Pancreas (tissue), 10 donors: ENCODE data around the gene UBP1. TPM values are rescaled to one million over a fixed set of nuclear protein-coding genes. Genes with fewer than 3 reads are reported as not detected.
"Not testable (repeated sequence)": the region's sequence is repeated elsewhere in the genome, so short reads cannot be mapped to it uniquely, and the experiment has no call there.

Experiments used
- ATAC-seq, 4 donors: fragments of 200-7000 bp; cut with Tn5 transposase; one replicate each; pipeline versions ENCODE4 v1.8.0 to v1.9.1; 2020; ENCODE audit warnings: mild to moderate bottlenecking in 4 of 4, moderate library complexity in 4 of 4
- DNase-seq, 6 donors: peaks; one replicate each; pipeline ENCODE4 v3.0.0-alpha.2; 2020
- FAIRE-seq: peaks from 2 replicates; lab custom pipeline; 2012; peaks lifted over from hg19 to GRCh38; lab: Jason Lieb, UNC
- H3K27ac ChIP-seq, 4 donors: fragments of 200-600 bp; sonication (generic); 1 replicate in 3 of 4; 2 replicates in 1 of 4; pipeline versions ENCODE4 v1.5.0 to v1.8.0; 2020
- H3K27me3 ChIP-seq, 4 donors: fragments of 200-600 bp; one replicate each; pipeline ENCODE4 v1.8.0; 2021
- H3K36me3 ChIP-seq, 3 donors: fragments of 200-600 bp; sonication (generic) in 1 of 3; one replicate each; pipeline versions ENCODE4 v1.5.0 to v1.8.0; 2020 to 2021
- H3K4me1 ChIP-seq, 3 donors: fragments of 200-600 bp; one replicate each; pipeline ENCODE4 v1.8.0; 2021
- H3K4me3 ChIP-seq, 4 donors: fragments of 200-600 bp; sonication (generic) in 2 of 4; one replicate each; pipeline versions ENCODE4 v1.5.0 to v1.8.0; 2020 to 2021
- H3K9me3 ChIP-seq, 4 donors: fragments of 200-600 bp; one replicate each; pipeline ENCODE4 v1.8.0; 2021
- WGBS, 2 donors: extraction: QIAGEN DNeasy Blood & Tissue Kit; methylation state at CpG; one replicate each; pipeline ENCODE4 v1.1.7; 2013; 5-methylcytosine and 5-hydroxymethylcytosine counted together
- intact Hi-C, 3 donors: fragments of 100-400 bp; cut with DNase I; formaldehyde crosslinking; loops; one replicate each; pipeline versions ENCODE4 v1.11.1 to v1.14.2; 2022
- polyA plus RNA-seq, 2 donors: library from polyadenylated mRNA; stranded (reverse); fragments of 200-250 nt; gene quantifications; one replicate each; pipeline ENCODE4 v1.2.3, GENCODE V29; 2013
- total RNA-seq, 6 donors: library from RNA; stranded (reverse); fragmentation: NEBNext Ultra II Directional in 4 of 6; extraction: Animal tissue kit (Norgen Biotek cat#: 25700) in 4 of 6; gene quantifications; one replicate each; pipeline versions ENCODE4 v1.2.1 to v1.2.4, GENCODE V29; 2021 to 2023
- TF ChIP-seq, protein P1 (sequence below), 4 donors: fragments of 200-600 bp; sonication (generic) in 3 of 4; IDR thresholded peaks; one replicate each; pipeline versions ENCODE4 v1.5.0 to v1.8.0; 2021; ENCODE audit warnings: antibody characterized with exemption in 4 of 4
- donor health status: healthy with polysubstance abuse.
- donor health status: DM: no; HTN: no; CAD: no; lungs with moderate emphysema.
- donor health status: DM: no; HTN: no; CAD: no.
- donor health status: control.
- donor health status: control.
- donor health status: Bipolar disorder and iron deficiency.
- donor health status: DM: yes; HTN: yes; CAD: no.
- donor health status: DM: no; HTN: no; CAD: no.
- donor health status: DM: no; HTN: no; CAD: no.
- donor health status: DM: yes; HTN: yes; CAD: no.

Gene UBP1
- total and polyA plus RNA-seq, 8 donors: 16.1 to 42.9 (median 21.7) TPM

DNA sequence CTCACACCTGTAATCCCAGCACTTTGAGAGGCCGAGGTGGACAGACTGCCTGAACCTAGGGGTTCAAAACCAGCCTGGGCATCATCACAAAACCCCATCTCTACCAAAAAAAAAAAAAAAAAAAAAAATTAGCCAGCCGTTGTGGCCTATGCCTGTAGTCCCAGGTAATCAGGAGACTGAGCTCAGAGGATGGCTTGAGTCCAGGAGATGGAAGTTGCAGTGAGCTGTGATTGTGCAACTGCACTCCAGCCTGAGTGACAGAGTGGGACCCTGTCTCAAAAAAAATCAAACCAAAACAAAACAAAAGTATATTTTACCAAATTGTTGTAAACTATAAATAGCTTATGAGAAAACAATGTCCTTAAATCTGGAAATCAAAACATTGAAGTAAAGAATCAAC, 34.7 kb upstream of the UBP1 start:
- Histone ChIP-seq H3K36me3 (no peaks in the 10 kb centered on the region), H3K4me3 (no peak overlapping the region), H3K9me3 (no peaks in the 10 kb centered on the region), H3K4me1 (no peaks in the 10 kb centered on the region), H3K27me3 (no peaks in the 10 kb centered on the region), H3K27ac (no peak overlapping the region)
- TF ChIP-seq, protein P1, sequence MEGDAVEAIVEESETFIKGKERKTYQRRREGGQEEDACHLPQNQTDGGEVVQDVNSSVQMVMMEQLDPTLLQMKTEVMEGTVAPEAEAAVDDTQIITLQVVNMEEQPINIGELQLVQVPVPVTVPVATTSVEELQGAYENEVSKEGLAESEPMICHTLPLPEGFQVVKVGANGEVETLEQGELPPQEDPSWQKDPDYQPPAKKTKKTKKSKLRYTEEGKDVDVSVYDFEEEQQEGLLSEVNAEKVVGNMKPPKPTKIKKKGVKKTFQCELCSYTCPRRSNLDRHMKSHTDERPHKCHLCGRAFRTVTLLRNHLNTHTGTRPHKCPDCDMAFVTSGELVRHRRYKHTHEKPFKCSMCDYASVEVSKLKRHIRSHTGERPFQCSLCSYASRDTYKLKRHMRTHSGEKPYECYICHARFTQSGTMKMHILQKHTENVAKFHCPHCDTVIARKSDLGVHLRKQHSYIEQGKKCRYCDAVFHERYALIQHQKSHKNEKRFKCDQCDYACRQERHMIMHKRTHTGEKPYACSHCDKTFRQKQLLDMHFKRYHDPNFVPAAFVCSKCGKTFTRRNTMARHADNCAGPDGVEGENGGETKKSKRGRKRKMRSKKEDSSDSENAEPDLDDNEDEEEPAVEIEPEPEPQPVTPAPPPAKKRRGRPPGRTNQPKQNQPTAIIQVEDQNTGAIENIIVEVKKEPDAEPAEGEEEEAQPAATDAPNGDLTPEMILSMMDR (IDR thresholded peaks at IDR 0.05): no peak
- WGBS, 2 donors: 50 to 79% methylated on average over 2 of the region's 2 CpGs
- no peak for FAIRE-seq
- no peak for DNase-seq
- intact Hi-C loops: no loop called here
- ATAC-seq: no peak

DNA sequence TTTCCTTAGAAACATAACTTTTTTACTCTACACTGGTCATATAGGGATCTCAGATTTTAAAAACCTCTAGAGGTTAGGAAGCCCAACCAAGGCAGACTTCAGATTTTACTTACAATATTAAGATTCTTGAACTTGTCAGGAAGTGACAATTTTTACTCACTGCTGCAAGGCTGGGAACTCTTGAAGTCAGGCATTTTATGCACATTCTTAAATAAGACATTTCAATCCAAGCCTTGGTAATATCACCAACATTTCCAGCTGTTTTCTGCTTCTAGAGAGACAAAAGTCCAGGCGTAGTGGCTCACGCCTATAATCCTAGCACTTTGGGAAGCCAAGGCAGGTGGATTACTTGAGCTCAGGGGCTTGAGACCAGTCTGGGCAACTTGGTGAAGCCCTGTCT, 33.6 kb upstream of the UBP1 start:
- H3K4me3 ChIP-seq: no peak overlapping the region
- TF ChIP-seq, protein P1 (IDR thresholded peaks at IDR 0.05): no peak
- no peak overlapping the region for H3K27ac ChIP-seq
- WGBS, 2 donors: 91 to 98% methylated on average over 2 of the region's 2 CpGs
- no peak for FAIRE-seq
- no peaks in the 10 kb centered on the region for H3K4me1 ChIP-seq
- intact Hi-C loops: no loop called here
- ATAC-seq: no peak
- no peak for DNase-seq
- H3K36me3 ChIP-seq: no peaks in the 10 kb centered on the region
- H3K9me3 ChIP-seq: no peaks in the 10 kb centered on the region
- no peaks in the 10 kb centered on the region for H3K27me3 ChIP-seq

DNA sequence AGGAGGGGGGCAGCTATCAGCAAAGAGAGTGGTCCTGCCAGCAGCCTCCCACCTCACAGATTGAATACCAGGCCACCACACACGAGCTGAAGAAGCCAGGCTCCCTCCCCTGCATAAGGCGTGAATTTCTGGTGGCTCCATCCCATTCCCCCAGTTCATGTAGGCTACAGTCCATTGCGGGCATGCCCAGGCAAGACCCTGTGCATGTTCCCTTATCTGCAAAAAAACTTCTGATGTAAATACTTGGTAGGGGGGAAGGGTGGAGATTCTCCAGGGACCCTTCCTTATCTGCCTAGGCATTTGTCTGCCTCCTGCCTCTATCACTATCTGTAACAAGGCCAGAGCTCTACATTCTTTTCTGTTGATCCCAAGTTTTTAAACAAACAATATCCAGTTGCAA, 27.6 kb upstream of the UBP1 start:
- Histone ChIP-seq H3K27ac (no peak overlapping the region), H3K4me1 (no peaks in the 10 kb centered on the region), H3K36me3 (no peaks in the 10 kb centered on the region), H3K27me3 (no peaks in the 10 kb centered on the region), H3K9me3 (no peaks in the 10 kb centered on the region), H3K4me3 (no peak overlapping the region)
- FAIRE-seq (no peak), DNase-seq (no peak), ATAC-seq (no peak)
- WGBS, 2 donors: 92 to 100% methylated on average over 3 of the region's 3 CpGs
- TF ChIP-seq, protein P1 (IDR thresholded peaks at IDR 0.05): no peak
- intact Hi-C loops: no loop called here

DNA sequence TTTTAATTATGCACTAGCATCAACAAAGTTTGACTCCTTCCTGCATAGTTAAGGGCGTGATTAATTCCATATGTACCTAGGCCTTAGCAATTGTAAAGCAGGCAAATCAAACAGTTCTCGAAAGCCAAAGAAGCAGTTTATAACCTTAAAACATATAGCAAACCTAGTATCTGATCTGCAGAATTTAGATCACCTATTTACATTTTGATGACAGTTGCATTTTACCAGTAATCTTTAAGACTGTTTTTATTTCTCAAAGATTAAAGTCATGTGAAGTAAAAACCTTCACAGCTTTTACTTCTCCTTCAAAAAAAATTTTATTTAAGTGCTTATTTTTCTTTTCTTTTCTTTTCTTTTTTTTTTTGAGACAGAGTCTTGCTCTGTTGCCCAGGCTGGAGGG, 20.9 kb upstream of the UBP1 start:
- H3K4me1 ChIP-seq: no peaks in the 10 kb centered on the region
- FAIRE-seq (no peak), DNase-seq (no peak), ATAC-seq (no peak)
- WGBS, 2 donors: 92 to 94% methylated on average over 2 of the region's 2 CpGs
- intact Hi-C loops: no loop called here
- H3K4me3 ChIP-seq: no peak overlapping the region
- H3K36me3 ChIP-seq: no peaks in the 10 kb centered on the region
- no peak overlapping the region for H3K27ac ChIP-seq
- H3K27me3 ChIP-seq: no peaks in the 10 kb centered on the region
- TF ChIP-seq, protein P1 (IDR thresholded peaks at IDR 0.05): no peak
- H3K9me3 ChIP-seq: no peaks in the 10 kb centered on the region

DNA sequence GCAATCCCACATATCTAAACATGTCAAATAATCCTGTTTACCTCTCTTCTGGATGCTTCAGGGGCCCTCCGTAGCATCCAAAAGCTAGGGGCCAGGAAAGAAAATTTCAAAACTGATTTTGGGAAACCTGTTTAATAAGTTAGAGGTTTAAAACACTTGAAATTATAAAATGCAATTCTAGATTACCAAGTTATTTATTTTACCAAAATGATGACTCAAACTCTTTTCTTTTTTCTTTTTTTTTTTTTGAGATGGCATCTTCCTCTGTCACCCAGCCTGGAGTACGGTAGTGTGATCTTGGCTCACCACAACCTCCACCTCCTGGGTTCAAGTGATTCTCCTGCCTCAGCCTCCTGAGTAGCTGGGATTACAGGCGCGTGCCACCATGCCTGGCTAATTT, 19.4 kb upstream of the UBP1 start:
- ATAC-seq, DNase-seq, H3K36me3 ChIP-seq, intact Hi-C loops, H3K9me3 ChIP-seq, H3K4me3 ChIP-seq, H3K27ac ChIP-seq, FAIRE-seq, H3K4me1 ChIP-seq, H3K27me3 ChIP-seq: not testable (repeated sequence)
- 92% methylated on average over 4 of the region's 4 CpGs for WGBS, 2 donors

DNA sequence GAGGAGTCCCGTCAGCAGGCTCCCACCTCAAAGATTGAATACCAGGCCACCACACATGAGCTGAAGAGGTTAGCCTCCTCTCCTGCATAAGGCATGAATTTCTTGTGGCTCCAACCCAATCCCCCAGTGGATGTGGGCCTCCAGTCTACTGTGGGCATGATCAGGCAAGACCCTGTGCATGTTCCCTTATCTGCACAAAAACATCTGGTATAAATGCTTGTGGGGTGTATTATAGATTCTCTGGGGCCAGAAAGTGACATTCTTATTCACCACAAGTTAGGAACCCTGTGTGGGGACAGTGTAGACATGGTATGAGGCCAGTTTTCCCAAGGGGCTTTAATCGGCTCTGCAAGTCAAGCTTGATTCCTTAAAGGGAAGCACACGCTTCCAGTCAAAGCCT, 18.2 kb upstream of the UBP1 start:
- Histone ChIP-seq H3K4me1 (no peaks in the 10 kb centered on the region), H3K36me3 (no peaks in the 10 kb centered on the region), H3K4me3 (no peak overlapping the region), H3K27ac (no peak overlapping the region), H3K9me3 (no peaks in the 10 kb centered on the region), H3K27me3 (no peaks in the 10 kb centered on the region)
- FAIRE-seq (no peak), ATAC-seq (no peak), DNase-seq (no peak)
- WGBS, 2 donors: 82 to 98% methylated on average over 3 of the region's 3 CpGs
- TF ChIP-seq, protein P1 (IDR thresholded peaks at IDR 0.05): no peak
- intact Hi-C loops: no loop called here
